GM19043 (cell line): ENCODE data around the gene TEX28.
"Not testable (repeated sequence)": the region's sequence is repeated elsewhere in the genome, so short reads cannot be mapped to it uniquely, and the experiment has no call there.

Experiments used
- ATAC-seq: cut with Tn5 transposase; IDR thresholded peaks from one replicate; pipeline ENCODE4 v1.9.1; 2021; ENCODE audit warnings: low read depth; ENCODE audit not compliant: unreplicated experiment

Gene TEX28

DNA sequence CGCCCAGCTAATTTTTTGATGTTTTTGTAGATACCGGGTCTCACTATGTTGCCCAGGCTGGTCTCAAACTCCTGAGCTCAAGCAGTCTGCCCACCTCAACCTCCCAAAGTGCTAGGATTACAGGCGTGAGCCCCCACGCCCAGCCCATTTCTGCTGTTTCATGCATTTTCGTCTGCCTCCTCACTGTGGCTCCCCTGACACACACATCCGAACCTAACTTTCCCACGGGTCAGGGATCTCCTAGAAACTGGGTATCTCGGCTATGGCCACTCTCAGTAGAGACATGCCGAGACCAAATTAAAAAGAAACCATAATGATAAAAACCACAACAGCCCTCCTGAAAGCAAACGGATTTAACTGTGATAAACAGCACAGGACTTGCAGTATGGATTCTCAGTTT, 46.8 kb downstream of the TEX28 start:
- not testable (repeated sequence) for ATAC-seq

DNA sequence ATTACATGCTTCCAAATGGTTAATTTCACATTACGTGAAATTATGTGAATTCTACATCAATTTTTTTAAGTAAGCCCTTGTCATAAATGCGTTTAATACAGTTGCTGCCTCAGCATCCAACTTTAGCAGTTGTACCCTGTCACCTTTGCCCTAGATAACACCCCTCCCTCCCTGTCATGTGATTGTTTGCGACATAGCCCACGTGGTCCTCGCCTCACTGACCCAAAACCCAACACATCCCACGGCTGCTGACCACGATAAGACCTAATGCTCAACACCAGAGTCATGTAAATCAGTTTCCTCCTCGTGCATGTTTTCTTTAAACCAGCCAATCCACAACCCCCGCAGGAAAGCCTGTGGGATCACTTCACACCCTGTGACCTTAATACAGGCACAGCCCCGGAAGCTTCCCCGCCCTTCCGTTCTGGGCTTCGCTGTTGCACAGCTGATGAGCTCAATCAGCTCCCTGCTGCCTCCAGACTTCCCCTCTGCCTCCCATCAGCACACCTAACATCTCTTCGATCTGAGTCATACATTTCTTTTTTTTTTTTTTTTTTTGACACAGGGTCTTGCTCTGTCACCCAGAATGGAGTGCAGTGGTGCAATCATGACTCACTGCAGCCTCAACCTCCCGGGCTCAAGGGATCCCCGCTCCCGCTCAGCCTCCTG, 47.4 kb downstream of the TEX28 start:
- ATAC-seq, result not testable (repeated sequence)

- not testable (repeated sequence) for ATAC-seq
Measured at GRCh38 chrX:154239982-154240503, 54.9 kb downstream of the TEX28 start.

- ATAC-seq, result not testable (repeated sequence)
Measured at GRCh38 chrX:154238939-154239559, 55.9 kb downstream of the TEX28 start.

DNA sequence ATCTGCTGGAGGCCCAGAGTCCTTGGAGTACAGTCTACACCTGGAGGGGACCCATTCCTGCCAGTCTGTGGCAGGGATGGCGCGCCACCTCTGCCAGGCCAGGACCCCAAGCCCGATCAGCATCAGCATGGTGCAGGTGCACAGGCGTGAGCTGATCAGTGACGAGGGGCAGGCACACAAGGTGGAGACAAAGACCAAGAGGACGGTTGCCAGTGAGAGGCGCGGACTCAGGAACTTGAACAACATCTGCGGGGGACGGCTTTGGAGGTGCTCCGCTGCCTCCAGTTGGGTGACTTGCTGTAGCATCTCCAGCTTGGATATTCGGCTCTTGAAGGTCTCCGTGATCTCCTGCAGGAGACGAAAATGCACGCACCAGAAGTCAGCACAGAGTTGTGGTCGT, 61.3 kb downstream of the TEX28 start:
- ATAC-seq, result not testable (repeated sequence)

GRCh38 chrX:154231443-154231842, 63.5 kb downstream of the TEX28 start:
- ATAC-seq, result not testable (repeated sequence)

DNA sequence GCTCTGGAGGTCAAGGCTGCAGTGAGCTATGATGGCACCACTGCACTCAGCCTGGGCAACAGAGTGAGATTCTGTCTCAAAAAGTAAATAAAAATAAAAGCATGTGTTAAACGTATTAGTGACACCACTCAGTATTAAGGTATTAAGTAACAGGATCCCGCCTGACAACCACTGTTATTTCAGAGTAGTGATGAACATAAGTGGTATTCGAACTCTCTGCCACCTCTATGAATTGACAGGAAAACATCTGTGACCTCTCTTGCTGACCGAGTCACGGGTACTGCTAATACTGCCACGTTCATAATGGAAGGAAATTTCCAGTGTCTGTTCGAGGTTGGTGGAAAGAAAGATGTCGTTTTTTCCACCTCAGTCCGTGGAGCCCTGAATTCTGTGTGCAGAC, 68.2 kb downstream of the TEX28 start:
- ATAC-seq, result not testable (repeated sequence)

DNA sequence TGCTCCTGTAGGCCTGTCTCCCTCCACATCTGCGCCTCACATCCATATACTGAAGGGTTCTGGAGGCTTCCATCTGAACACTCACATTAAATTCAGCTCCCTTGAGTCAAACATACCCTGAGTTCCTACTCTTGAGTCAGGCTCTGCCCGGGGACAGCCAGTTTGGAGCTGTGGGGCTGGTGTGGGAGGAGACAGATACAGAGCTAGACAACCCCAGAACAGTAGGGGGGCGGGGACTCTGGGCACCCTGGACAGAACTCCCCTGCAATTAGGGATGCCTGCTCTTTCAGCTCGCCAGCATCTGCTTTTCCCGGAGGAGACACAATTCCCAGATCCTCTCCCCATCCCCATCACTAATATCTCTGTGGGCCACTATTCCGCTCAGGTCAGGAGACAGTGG, 69.6 kb downstream of the TEX28 start:
- ATAC-seq, result not testable (repeated sequence)
